ENCODE results near the gene HCFC1R1. TPM values are rescaled to one million over a fixed set of nuclear protein-coding genes. Genes with fewer than 3 reads are reported as not detected.
"Not testable (repeated sequence)": the region's sequence is repeated elsewhere in the genome, so short reads cannot be mapped to it uniquely, and the experiment has no call there.

The HCFC1R1 gene
- total RNA-seq, 1 experiment from 2014 or later = 61.3 TPM

- not testable (repeated sequence) for H3K4me2 ChIP-seq (ENCODE audit: insufficient read depth, insufficient read length, low read length); H3K14ac ChIP-seq (ENCODE audit: insufficient read depth, low read length); H3K56ac ChIP-seq (ENCODE audit: insufficient read length, low read depth, low read length); H3K4me1 ChIP-seq (ENCODE audit: insufficient read depth, low read length); H3K9me3 Mint-ChIP-seq; DNase-seq; H3K23ac ChIP-seq (ENCODE audit: insufficient read length, low read depth, low read length); H3K23me2 ChIP-seq (ENCODE audit: insufficient read length, low read depth, low read length, poor library complexity, severe bottlenecking); H3K27ac Mint-ChIP-seq; H3K79me2 ChIP-seq (ENCODE audit: insufficient read depth, low read length); H4K20me1 ChIP-seq (ENCODE audit: control insufficient read depth, insufficient read depth, insufficient read length); H3T11ph ChIP-seq (ENCODE audit: low read length); H3K36me3 Mint-ChIP-seq (ENCODE audit: insufficient read depth in 1 of 3, low read depth in 3 of 3); H2AFZ ChIP-seq (ENCODE audit: low read length); H3K27ac ChIP-seq (ENCODE audit: insufficient read length, low read depth, low read length); H2BK15ac ChIP-seq (ENCODE audit: low read depth, low read length); H2BK5ac ChIP-seq (ENCODE audit: insufficient read length, low read length); H2AK5ac ChIP-seq (ENCODE audit: insufficient read length, low read length); H2BK12ac ChIP-seq (ENCODE audit: insufficient read length, low read depth, low read length); H3K9ac ChIP-seq (ENCODE audit: extremely low read depth, insufficient read length, low read length); H3K27me3 ChIP-seq (ENCODE audit: insufficient read depth, low read length); H4K5ac ChIP-seq (ENCODE audit: insufficient read length, low read depth, low read length); H3K9me3 ChIP-seq (ENCODE audit: control insufficient read depth, low read depth, low read length); H3K4me3 Mint-ChIP-seq; H4K8ac ChIP-seq (replicated peaks; ENCODE audit: insufficient read length, low read depth, low read length); H4K91ac ChIP-seq (ENCODE audit: insufficient read length, low read depth, low read length); H3K18ac ChIP-seq (ENCODE audit: insufficient read length, low read depth, low read length); H3K4ac ChIP-seq (ENCODE audit: low read depth, low read length); H2BK20ac ChIP-seq (ENCODE audit: low read depth, low read length, poor library complexity, severe bottlenecking); H3K79me1 ChIP-seq (ENCODE audit: insufficient read depth, low read depth, low read length, poor library complexity, severe bottlenecking); H2BK120ac ChIP-seq (ENCODE audit: low read depth, low read length, poor library complexity, severe bottlenecking)
- Mint-ChIP-seq H3K27me3 (ENCODE audit: low read depth) (peaks cover 17% of the 10 kb centered on the region), H3K4me1 (peaks cover 22 to 29% of the 10 kb centered on the region in 2 experiments)
- TF ChIP-seq, protein P1, sequence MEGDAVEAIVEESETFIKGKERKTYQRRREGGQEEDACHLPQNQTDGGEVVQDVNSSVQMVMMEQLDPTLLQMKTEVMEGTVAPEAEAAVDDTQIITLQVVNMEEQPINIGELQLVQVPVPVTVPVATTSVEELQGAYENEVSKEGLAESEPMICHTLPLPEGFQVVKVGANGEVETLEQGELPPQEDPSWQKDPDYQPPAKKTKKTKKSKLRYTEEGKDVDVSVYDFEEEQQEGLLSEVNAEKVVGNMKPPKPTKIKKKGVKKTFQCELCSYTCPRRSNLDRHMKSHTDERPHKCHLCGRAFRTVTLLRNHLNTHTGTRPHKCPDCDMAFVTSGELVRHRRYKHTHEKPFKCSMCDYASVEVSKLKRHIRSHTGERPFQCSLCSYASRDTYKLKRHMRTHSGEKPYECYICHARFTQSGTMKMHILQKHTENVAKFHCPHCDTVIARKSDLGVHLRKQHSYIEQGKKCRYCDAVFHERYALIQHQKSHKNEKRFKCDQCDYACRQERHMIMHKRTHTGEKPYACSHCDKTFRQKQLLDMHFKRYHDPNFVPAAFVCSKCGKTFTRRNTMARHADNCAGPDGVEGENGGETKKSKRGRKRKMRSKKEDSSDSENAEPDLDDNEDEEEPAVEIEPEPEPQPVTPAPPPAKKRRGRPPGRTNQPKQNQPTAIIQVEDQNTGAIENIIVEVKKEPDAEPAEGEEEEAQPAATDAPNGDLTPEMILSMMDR (conservative IDR thresholded peaks at IDR 0.05) = peak; percentile 45
- no CpG with 5 or more reads among the region's 18 CpGs for WGBS (ENCODE audit: extremely low coverage, insufficient read length, low lambda C conversion rate)
Measured at GRCh38 chr16:3072576-3073263, 49.0 kb upstream of the HCFC1R1 start.

DNA sequence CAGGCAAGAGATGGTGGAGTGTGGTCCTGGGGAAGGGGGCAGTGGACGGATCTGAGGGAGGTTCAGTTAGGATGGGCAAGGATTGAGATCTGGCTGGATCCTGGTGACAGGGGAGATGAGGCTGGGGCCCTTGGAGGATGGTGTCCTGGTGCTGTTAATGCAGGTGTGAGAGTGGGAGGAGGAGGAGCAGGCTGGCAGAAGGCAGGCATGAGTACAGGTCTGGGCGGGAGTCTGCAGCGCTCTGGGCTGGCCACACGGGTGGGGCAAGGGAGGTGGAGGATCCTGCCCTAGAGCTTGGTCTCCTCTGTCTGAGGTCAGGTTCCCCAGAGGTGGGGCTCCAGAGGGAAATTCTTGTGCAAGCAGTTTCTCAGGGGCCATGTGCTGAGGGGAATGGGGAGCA, 48.4 kb upstream of the HCFC1R1 start:
- H3T11ph ChIP-seq (ENCODE audit: low read length); H4K20me1 ChIP-seq (ENCODE audit: control insufficient read depth, insufficient read depth, insufficient read length); H4K5ac ChIP-seq (ENCODE audit: insufficient read length, low read depth, low read length); H3K9ac ChIP-seq (ENCODE audit: extremely low read depth, insufficient read length, low read length); H3K9me3 Mint-ChIP-seq; H2AFZ ChIP-seq (ENCODE audit: low read length); H3K27me3 ChIP-seq (ENCODE audit: insufficient read depth, low read length); H4K8ac ChIP-seq (replicated peaks; ENCODE audit: insufficient read length, low read depth, low read length); H3K27ac ChIP-seq (ENCODE audit: insufficient read length, low read depth, low read length); H3K4ac ChIP-seq (ENCODE audit: low read depth, low read length); H3K56ac ChIP-seq (ENCODE audit: insufficient read length, low read depth, low read length); H4K91ac ChIP-seq (ENCODE audit: insufficient read length, low read depth, low read length); H3K23ac ChIP-seq (ENCODE audit: insufficient read length, low read depth, low read length); H3K9me3 ChIP-seq (ENCODE audit: control insufficient read depth, low read depth, low read length); H3K4me2 ChIP-seq (ENCODE audit: insufficient read depth, insufficient read length, low read length); H3K18ac ChIP-seq (ENCODE audit: insufficient read length, low read depth, low read length); H2BK120ac ChIP-seq (ENCODE audit: low read depth, low read length, poor library complexity, severe bottlenecking); H3K4me1 ChIP-seq (ENCODE audit: insufficient read depth, low read length); H2BK20ac ChIP-seq (ENCODE audit: low read depth, low read length, poor library complexity, severe bottlenecking); H3K36me3 Mint-ChIP-seq (ENCODE audit: insufficient read depth in 1 of 3, low read depth in 3 of 3); H2BK5ac ChIP-seq (ENCODE audit: insufficient read length, low read length); H2BK12ac ChIP-seq (ENCODE audit: insufficient read length, low read depth, low read length); H2AK5ac ChIP-seq (ENCODE audit: insufficient read length, low read length); H3K79me1 ChIP-seq (ENCODE audit: insufficient read depth, low read depth, low read length, poor library complexity, severe bottlenecking); DNase-seq; H3K23me2 ChIP-seq (ENCODE audit: insufficient read length, low read depth, low read length, poor library complexity, severe bottlenecking); H2BK15ac ChIP-seq (ENCODE audit: low read depth, low read length); H3K14ac ChIP-seq (ENCODE audit: insufficient read depth, low read length); H3K79me2 ChIP-seq (ENCODE audit: insufficient read depth, low read length); H3K27ac Mint-ChIP-seq: not testable (repeated sequence)
- Mint-ChIP-seq H3K4me1 (peaks cover 22 to 29% of the 10 kb centered on the region in 2 experiments), H3K4me3 (peak overlapping the region in 1 of 2 experiments; percentile 19; a peak in 1 of 5 replicates), H3K27me3 (ENCODE audit: low read depth) (peaks cover 17% of the 10 kb centered on the region)
- no CpG with 5 or more reads among the region's 4 CpGs for WGBS (ENCODE audit: extremely low coverage, insufficient read length, low lambda C conversion rate)

Measured in H9 (cell line).